K562 (cell line): ENCODE results near the gene GPR183. TPM values are rescaled to one million over a fixed set of nuclear protein-coding genes. Genes with fewer than 3 reads are reported as not detected.

Source experiments
- ATAC-seq: fragments of 200-7000 bp; cut with Tn5 transposase; 3 replicates; pipeline ENCODE4 v1.9.1; 2020; ENCODE audit warnings: moderate library complexity
- BruUV-seq: library from RNA; stranded (reverse); fragments of 400-500 nt; replicated peaks from 2 replicates; lab custom pipeline; 2021; lab: Mats Ljungman, UMichigan
- CTCF ChIA-PET: fragments of 300-600 bp; formaldehyde crosslinking; extraction: SDS; loops from one replicate; lab custom pipeline; 2021; ENCODE audit warnings: low intra/inter-chr PET ratio; lab: Yijun Ruan, JAX
- POLR2A ChIA-PET: fragments of 300-600, 350-650 bp; sonication (Branson Sonifier 250); formaldehyde crosslinking; extraction: SDS; loops from one replicate; lab custom pipeline; 2021; ENCODE audit warnings: antibody characterized with exemption, inconsistent platforms; lab: Yijun Ruan, JAX
- DNase-seq, 4 experiments: peaks; one replicate each; pipeline versions ENCODE4 v3.0.0 to v3.0.0-alpha.2; 2011 to 2018; ENCODE audit warnings: low spot score in 3 of 4, mixed read lengths in 3 of 4; ENCODE audit errors: extremely low read depth in 1 of 4
- FAIRE-seq: peaks from 2 replicates; lab custom pipeline; 2011; peaks lifted over from hg19 to GRCh38; lab: Jason Lieb, UNC
- H2AFZ ChIP-seq: 2 replicates; pipeline ENCODE4 v1.6.0; 2011; ENCODE audit warnings: low read depth, low read length, control low read depth, inconsistent platforms
- H3K27ac ChIP-seq: fragments of 200-600 bp; 3 replicates; pipeline ENCODE4 v1.8.0; 2011; ENCODE audit warnings: low read depth, mild to moderate bottlenecking, control low read depth, inconsistent platforms, low read length, moderate library complexity, mixed read lengths; ENCODE audit errors: extremely low read depth
- H3K27me3 ChIP-seq, 2 experiments: fragments of 300-600 bp in 1 of 2; 2 replicates in 1 of 2; 3 replicates in 1 of 2; pipeline versions ENCODE4 v1.6.0 to v1.8.0; 2011; ENCODE audit warnings: inconsistent platforms in 2 of 2, low read length in 2 of 2, mild to moderate bottlenecking in 1 of 2, mixed read lengths in 1 of 2, moderate library complexity in 1 of 2; ENCODE audit not compliant: control insufficient read depth in 2 of 2, insufficient read depth in 2 of 2
- H3K36me3 ChIP-seq: fragments of 300-600 bp; 3 replicates; pipeline ENCODE4 v1.8.0; 2011; ENCODE audit warnings: mild to moderate bottlenecking, low read length, inconsistent platforms; ENCODE audit not compliant: control insufficient read depth, insufficient read depth
- H3K4me1 ChIP-seq, 2 experiments: fragments of 200-600 bp in 1 of 2; replicated peaks in 1 of 2; 2 replicates in 1 of 2; 3 replicates in 1 of 2; pipeline versions ENCODE4 v1.5.1 to v1.8.0; 2011; ENCODE audit warnings: inconsistent platforms in 2 of 2, low read length in 2 of 2, mild to moderate bottlenecking in 1 of 2, mixed read lengths in 1 of 2, moderate library complexity in 1 of 2; ENCODE audit not compliant: control insufficient read depth in 2 of 2, insufficient read depth in 2 of 2
- H3K4me2 ChIP-seq: 2 replicates; pipeline ENCODE4 v1.6.1; 2011; ENCODE audit warnings: low read length, control low read depth, inconsistent platforms, mixed read lengths; ENCODE audit not compliant: insufficient read depth
- H3K4me3 ChIP-seq: fragments of 200-600 bp; sonication (generic), shearing (Covaris generic); 2 replicates; pipeline ENCODE4 v1.5.1; 2016; ENCODE audit warnings: control low read depth, inconsistent platforms
- H3K79me2 ChIP-seq: fragments of 200-600 bp; 3 replicates; pipeline ENCODE4 v1.8.0; 2011; ENCODE audit warnings: low read length, inconsistent platforms; ENCODE audit not compliant: control insufficient read depth, insufficient read depth
- H3K9ac ChIP-seq, 2 experiments: 2 replicates each; pipeline versions ENCODE4 v1.6.0 to v1.6.1; 2011; ENCODE audit warnings: low read depth in 2 of 2, low read length in 2 of 2, control low read depth in 1 of 2, inconsistent platforms in 1 of 2, mild to moderate bottlenecking in 1 of 2, mixed read lengths in 1 of 2; ENCODE audit not compliant: insufficient read depth in 1 of 2
- H3K9me1 ChIP-seq: one replicate; pipeline ENCODE4 v1.6.0; 2011; ENCODE audit warnings: inconsistent platforms, mild to moderate bottlenecking, low read length, moderate library complexity; ENCODE audit not compliant: control insufficient read depth, insufficient read depth
- H3K9me3 ChIP-seq: replicated peaks from 2 replicates; pipeline ENCODE4 v1.5.1; 2011; ENCODE audit warnings: low read depth, low read length, inconsistent platforms; ENCODE audit not compliant: control insufficient read depth, insufficient read depth
- H4K20me1 ChIP-seq: replicated peaks from 2 replicates; pipeline ENCODE4 v1.6.1; 2011; ENCODE audit warnings: low read length, inconsistent platforms, mixed read lengths; ENCODE audit not compliant: control insufficient read depth, insufficient read depth
- STAT5A ChIP-seq: IDR thresholded peaks from 2 replicates; pipeline ENCODE4 v1.6.1; 2012; ENCODE audit warnings: low read length, inconsistent platforms, borderline replicate concordance
- ZNF57 ChIP-seq: fragments of 450-650 bp; formaldehyde crosslinking; IDR thresholded peaks from 2 replicates; pipeline ENCODE4 v1.4.0; 2020; ENCODE audit warnings: mild to moderate bottlenecking, moderate library complexity
- ZNF785 ChIP-seq: fragments of 250-450 bp; sonication (Bioruptor Pico); IDR thresholded peaks from 2 replicates; pipeline ENCODE4 v1.4.0; 2020; ENCODE audit warnings: mild to moderate bottlenecking
- WGBS: fragments of 100-300 bp; shearing (Covaris generic); methylation state at CpG from one replicate; pipeline ENCODE4 v1.1.6; 2016; ENCODE audit warnings: low coverage, mixed read lengths; ENCODE audit not compliant: insufficient coverage; ENCODE audit errors: missing lambda C conversion rate; 5-methylcytosine and 5-hydroxymethylcytosine counted together
- in situ Hi-C: fragments of 300-500 bp; cut with MboI; formaldehyde crosslinking; loops from 4 replicates; pipeline ENCODE4 v1.15.0; 2018; ENCODE audit warnings: inconsistent platforms, mixed read lengths
- intact Hi-C: fragments of 100-400 bp; cut with micrococcal nuclease; formaldehyde crosslinking; loops from 2 replicates; pipeline ENCODE4 v1.14.2; 2022
- polyA plus RNA-seq, 8 experiments: library from polyadenylated mRNA; depleted of rRNA in 4 of 8; stranded (reverse) in 5 of 8; unstranded in 3 of 8; fragments of >200 nt; fragmentation: Nextera tagmentation in 2 of 8; fragmentation: Illumina TruSeq in 1 of 8; extraction: Ambion mirVana in 2 of 8; extraction: Trizol in 1 of 8; gene quantifications; 2 replicates each; pipeline versions ENCODE4 v1.2.1 to v1.2.3, GENCODE V29; 2011 to 2014; ENCODE audit warnings: inconsistent platforms in 1 of 8, missing spikeins in 1 of 8
- total RNA-seq, 7 experiments: library from RNA; depleted of rRNA in 6 of 7; stranded (reverse); fragments of >200 nt in 6 of 7; fragmentation: Illumina TruSeq in 2 of 7; extraction: Trizol in 2 of 7; gene quantifications; 2 replicates each; pipeline versions ENCODE4 v1.2.1 to v1.2.3, GENCODE V29; 2011 to 2021; ENCODE audit warnings: low replicate concordance in 1 of 7
- TF ChIP-seq, protein P1 (sequence below): sonication (generic); formaldehyde crosslinking; IDR thresholded peaks from 2 replicates; pipeline ENCODE4 v1.8.1; 2023; ENCODE audit warnings: mild to moderate bottlenecking, missing genetic modification reagents

Gene GPR183
- total and polyA plus RNA-seq, 9 of the 15 experiments (the other 6 are each of a cell fraction or from before 2014, with no cell fraction given): 1.3 to 10.2 (median 3.7) TPM

DNA sequence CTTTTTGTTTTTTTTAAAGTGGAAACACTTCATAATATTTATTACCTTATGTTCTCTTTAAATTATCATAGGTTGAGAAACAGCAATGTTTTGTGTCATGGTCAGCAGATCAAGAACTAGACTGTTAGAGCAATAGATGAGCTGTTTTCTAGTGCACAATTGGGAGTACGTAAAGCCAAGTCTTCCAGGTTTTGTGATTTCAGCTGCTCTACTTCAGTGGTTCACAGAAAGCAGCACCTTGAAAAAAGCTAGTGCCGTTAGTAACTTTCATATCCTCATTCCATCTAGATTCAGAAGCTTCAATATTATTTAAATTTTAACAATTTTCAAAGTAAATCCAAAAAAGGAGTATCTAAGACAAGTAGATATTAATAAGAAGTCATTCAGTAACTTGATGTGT is 50.9 kb downstream of the GPR183 start:
- intact Hi-C loops: no loop called here
- FAIRE-seq (no peak), DNase-seq (no peak), ATAC-seq (no peak)
- WGBS: 83% methylated on average over 2 of the region's 2 CpGs
- Histone ChIP-seq H2AFZ (no peak overlapping the region), H3K9ac (no peak overlapping the region), H3K9me1 (no peaks in the 10 kb centered on the region), H3K4me3 (no peak overlapping the region), H3K4me1 (no peaks in the 10 kb centered on the region), H3K9me3 (no peaks in the 10 kb centered on the region), H3K27ac (no peak overlapping the region)
- no TSS peak for BruUV-seq
- TF ChIP-seq ZNF57 (CRISPR knock-in tag): no peak
- no peak for TF ChIP-seq ZNF785 (CRISPR knock-in tag)
- no peak for TF ChIP-seq STAT5A
- TF ChIP-seq, protein P1, sequence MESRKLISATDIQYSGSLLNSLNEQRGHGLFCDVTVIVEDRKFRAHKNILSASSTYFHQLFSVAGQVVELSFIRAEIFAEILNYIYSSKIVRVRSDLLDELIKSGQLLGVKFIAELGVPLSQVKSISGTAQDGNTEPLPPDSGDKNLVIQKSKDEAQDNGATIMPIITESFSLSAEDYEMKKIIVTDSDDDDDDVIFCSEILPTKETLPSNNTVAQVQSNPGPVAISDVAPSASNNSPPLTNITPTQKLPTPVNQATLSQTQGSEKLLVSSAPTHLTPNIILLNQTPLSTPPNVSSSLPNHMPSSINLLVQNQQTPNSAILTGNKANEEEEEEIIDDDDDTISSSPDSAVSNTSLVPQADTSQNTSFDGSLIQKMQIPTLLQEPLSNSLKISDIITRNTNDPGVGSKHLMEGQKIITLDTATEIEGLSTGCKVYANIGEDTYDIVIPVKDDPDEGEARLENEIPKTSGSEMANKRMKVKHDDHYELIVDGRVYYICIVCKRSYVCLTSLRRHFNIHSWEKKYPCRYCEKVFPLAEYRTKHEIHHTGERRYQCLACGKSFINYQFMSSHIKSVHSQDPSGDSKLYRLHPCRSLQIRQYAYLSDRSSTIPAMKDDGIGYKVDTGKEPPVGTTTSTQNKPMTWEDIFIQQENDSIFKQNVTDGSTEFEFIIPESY: no peak
- TF ChIP-seq, all 486 proteins: peak for 0
- Histone ChIP-seq H3K27me3 (no peaks in the 10 kb centered on the region), H3K79me2 (no peaks in the 10 kb centered on the region), H3K4me2 (no peak overlapping the region), H4K20me1 (no peaks in the 10 kb centered on the region), H3K36me3 (peaks cover 44% of the 10 kb centered on the region; the same call in 2 of the 3 replicates)
- CTCF ChIA-PET: no interaction called here
- in situ Hi-C loops: no loop called here
- POLR2A ChIA-PET: interaction anchor here (0.8 to 1.9 kb wide), 2 partner anchors 8 to 10 kb away, joined by 3 to 5 read pairs; no protein-coding TSS in a partner anchor
